ENCODE measurements around the gene IL3RA. TPM values are rescaled to one million over a fixed set of nuclear protein-coding genes. Genes with fewer than 3 reads are reported as not detected.

Gene IL3RA
- polyA plus RNA-seq, 1 of the 3 experiments (the other 2 are of a cell fraction) = not detected

GRCh38 chrX:1322393-1322792, 14.2 kb upstream of the IL3RA start:
- H3F3A ChIP-seq (replicated peaks; ENCODE audit: insufficient read depth) = no peaks in the 10 kb centered on the region
- H3K27me3 ChIP-seq (ENCODE audit: insufficient read depth) = no peaks in the 10 kb centered on the region; the same call in 1 of the 2 replicates
- WGBS (ENCODE audit: low lambda C conversion rate) = 47% methylated on average over 9 of the region's 9 CpGs
- H4K20me1 ChIP-seq (ENCODE audit: insufficient read depth) = no peaks in the 10 kb centered on the region
- no peaks in the 10 kb centered on the region for H3K79me2 ChIP-seq (ENCODE audit: insufficient read depth)
- no peak overlapping the region for H3K27ac ChIP-seq (ENCODE audit: low read depth in 2 of 2, low read length in 1 of 2)
- no peak overlapping the region for H3K4me3 ChIP-seq (ENCODE audit: low read depth in 2 of 2, low read length in 1 of 2)
- H3K9me2 ChIP-seq = no peaks in the 10 kb centered on the region
- CTCF ChIA-PET = no interaction called here
- H3K9me3 ChIP-seq = no peaks in the 10 kb centered on the region
- H3K4me1 ChIP-seq (ENCODE audit: control insufficient read depth in 1 of 2, insufficient read depth in 2 of 2, low read depth in 1 of 2, low read length in 1 of 2) = no peaks in the 10 kb centered on the region
- POLR2A ChIA-PET = no interaction called here
- TF ChIP-seq YY1 (IDR thresholded peaks at IDR 0.05; ENCODE audit: low read depth) (no peak), JUND (IDR thresholded peaks at IDR 0.05) (no peak), REST (IDR thresholded peaks at IDR 0.05; ENCODE audit: low read depth, low read length) (no peak), RAD21 (IDR thresholded peaks at IDR 0.05; ENCODE audit: low read length) (no peak), USF2 (IDR thresholded peaks at IDR 0.05; ENCODE audit: borderline replicate concordance, low read depth, low read length) (no peak), SIN3A (IDR thresholded peaks at IDR 0.05; ENCODE audit: borderline replicate concordance, low read depth, low read length) (no peak), FOXJ3 (CRISPR knock-in tag; IDR thresholded peaks at IDR 0.05) (no peak), TEAD4 (IDR thresholded peaks at IDR 0.05; ENCODE audit: borderline replicate concordance, insufficient read depth) (no peak), RFX5 (IDR thresholded peaks at IDR 0.05; ENCODE audit: low read length) (no peak), RCOR1 (IDR thresholded peaks at IDR 0.05; ENCODE audit: low read length) (no peak), GABPA (IDR thresholded peaks at IDR 0.05; ENCODE audit: low read depth) (no peak)
- TF ChIP-seq, protein P1, sequence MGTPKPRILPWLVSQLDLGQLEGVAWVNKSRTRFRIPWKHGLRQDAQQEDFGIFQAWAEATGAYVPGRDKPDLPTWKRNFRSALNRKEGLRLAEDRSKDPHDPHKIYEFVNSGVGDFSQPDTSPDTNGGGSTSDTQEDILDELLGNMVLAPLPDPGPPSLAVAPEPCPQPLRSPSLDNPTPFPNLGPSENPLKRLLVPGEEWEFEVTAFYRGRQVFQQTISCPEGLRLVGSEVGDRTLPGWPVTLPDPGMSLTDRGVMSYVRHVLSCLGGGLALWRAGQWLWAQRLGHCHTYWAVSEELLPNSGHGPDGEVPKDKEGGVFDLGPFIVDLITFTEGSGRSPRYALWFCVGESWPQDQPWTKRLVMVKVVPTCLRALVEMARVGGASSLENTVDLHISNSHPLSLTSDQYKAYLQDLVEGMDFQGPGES (IDR thresholded peaks at IDR 0.05; ENCODE audit: low read depth, low read length) = no peak
- TF ChIP-seq, protein P2, sequence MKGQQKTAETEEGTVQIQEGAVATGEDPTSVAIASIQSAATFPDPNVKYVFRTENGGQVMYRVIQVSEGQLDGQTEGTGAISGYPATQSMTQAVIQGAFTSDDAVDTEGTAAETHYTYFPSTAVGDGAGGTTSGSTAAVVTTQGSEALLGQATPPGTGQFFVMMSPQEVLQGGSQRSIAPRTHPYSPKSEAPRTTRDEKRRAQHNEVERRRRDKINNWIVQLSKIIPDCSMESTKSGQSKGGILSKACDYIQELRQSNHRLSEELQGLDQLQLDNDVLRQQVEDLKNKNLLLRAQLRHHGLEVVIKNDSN (IDR thresholded peaks at IDR 0.05; ENCODE audit: borderline replicate concordance, low read depth) = no peak
- no peak for DNase-seq
- H3K36me3 ChIP-seq (replicated peaks in 1 of 2; ENCODE audit: control insufficient read depth in 1 of 2, insufficient read depth in 2 of 2, low read length in 1 of 2) = no peaks in the 10 kb centered on the region
- H3K4me2 ChIP-seq = no peak overlapping the region
- no peak overlapping the region for H2AFZ ChIP-seq (ENCODE audit: low read depth)
- H3K9ac ChIP-seq = no peak overlapping the region

Measured in SK-N-SH (cell line).